Esophagus squamous epithelium (tissue), 4 donors: ENCODE data around the gene DYNLT4.

Experiments
- POLR2A ChIP-seq, 4 donors: fragments of 450-650 bp; IDR thresholded peaks; one replicate each; pipeline ENCODE4 v1.6.1; 2017; ENCODE audit warnings: antibody characterized with exemption in 4 of 4, mild to moderate bottlenecking in 4 of 4, moderate library complexity in 3 of 4
- TF ChIP-seq, protein P1 (sequence below), 6 experiments: fragments of 450-650 bp in 4 of 6; fragments of 200-600 bp in 2 of 6; sonication (generic) in 2 of 6; IDR thresholded peaks; one replicate each; pipeline ENCODE4 v1.5.1; 2016 to 2019; ENCODE audit warnings: antibody characterized with exemption in 6 of 6, mild to moderate bottlenecking in 4 of 6, moderate library complexity in 4 of 6

DNA sequence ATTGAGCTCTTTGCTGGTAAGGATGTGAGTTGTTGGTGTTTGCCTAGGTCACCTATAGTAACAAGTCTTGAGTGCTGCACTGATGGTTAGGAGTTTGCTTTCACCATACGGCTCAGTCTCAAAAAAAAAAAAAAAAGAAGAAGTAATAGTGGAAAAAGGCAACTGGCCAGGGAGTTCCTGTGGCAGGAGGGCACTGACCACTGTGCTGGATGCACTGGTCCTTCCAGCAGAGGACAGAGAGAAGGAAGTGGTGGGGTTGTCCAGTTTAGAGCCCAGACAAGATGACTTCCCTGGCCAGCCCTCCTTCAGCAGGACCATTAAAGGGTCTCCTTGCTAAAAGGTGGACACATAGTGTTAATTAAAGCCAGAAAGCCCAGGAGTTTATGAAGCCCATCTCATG, 47.8 kb upstream of the DYNLT4 start:
- TF ChIP-seq, protein P1, sequence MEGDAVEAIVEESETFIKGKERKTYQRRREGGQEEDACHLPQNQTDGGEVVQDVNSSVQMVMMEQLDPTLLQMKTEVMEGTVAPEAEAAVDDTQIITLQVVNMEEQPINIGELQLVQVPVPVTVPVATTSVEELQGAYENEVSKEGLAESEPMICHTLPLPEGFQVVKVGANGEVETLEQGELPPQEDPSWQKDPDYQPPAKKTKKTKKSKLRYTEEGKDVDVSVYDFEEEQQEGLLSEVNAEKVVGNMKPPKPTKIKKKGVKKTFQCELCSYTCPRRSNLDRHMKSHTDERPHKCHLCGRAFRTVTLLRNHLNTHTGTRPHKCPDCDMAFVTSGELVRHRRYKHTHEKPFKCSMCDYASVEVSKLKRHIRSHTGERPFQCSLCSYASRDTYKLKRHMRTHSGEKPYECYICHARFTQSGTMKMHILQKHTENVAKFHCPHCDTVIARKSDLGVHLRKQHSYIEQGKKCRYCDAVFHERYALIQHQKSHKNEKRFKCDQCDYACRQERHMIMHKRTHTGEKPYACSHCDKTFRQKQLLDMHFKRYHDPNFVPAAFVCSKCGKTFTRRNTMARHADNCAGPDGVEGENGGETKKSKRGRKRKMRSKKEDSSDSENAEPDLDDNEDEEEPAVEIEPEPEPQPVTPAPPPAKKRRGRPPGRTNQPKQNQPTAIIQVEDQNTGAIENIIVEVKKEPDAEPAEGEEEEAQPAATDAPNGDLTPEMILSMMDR (IDR thresholded peaks at IDR 0.05): no peak
- TF ChIP-seq POLR2A (IDR thresholded peaks at IDR 0.05): no peak
